GM19467 (cell line): ENCODE results near the gene CDC14B.
"Not testable (repeated sequence)": the region's sequence is repeated elsewhere in the genome, so short reads cannot be mapped to it uniquely, and the experiment has no call there.

ENCODE experiments used
- ATAC-seq: cut with Tn5 transposase; IDR thresholded peaks from one replicate; pipeline ENCODE4 v1.9.1; 2021; ENCODE audit warnings: mild to moderate bottlenecking, moderate library complexity; ENCODE audit not compliant: unreplicated experiment

The CDC14B gene

GRCh38 chr9:96551403-96551802 is 68.2 kb downstream of the CDC14B start:
- ATAC-seq: no peak

GRCh38 chr9:96550659-96551058 is 69.0 kb downstream of the CDC14B start:
- ATAC-seq: no peak

- not testable (repeated sequence) for ATAC-seq
Observed at GRCh38 chr9:96543131-96543530, 76.5 kb downstream of the CDC14B start.

- ATAC-seq: no peak
Observed at GRCh38 chr9:96540106-96540505, 79.5 kb downstream of the CDC14B start.

- no peak for ATAC-seq
Observed at GRCh38 chr9:96532173-96532572, 87.5 kb downstream of the CDC14B start.

- no peak for ATAC-seq
Observed at GRCh38 chr9:96524764-96525163, 94.9 kb downstream of the CDC14B start.

- ATAC-seq: no peak
Observed at GRCh38 chr9:96524045-96524444, 95.6 kb downstream of the CDC14B start.

- no peak for ATAC-seq
Observed at GRCh38 chr9:96523374-96523773, 96.3 kb downstream of the CDC14B start.

- ATAC-seq: no peak
Observed at GRCh38 chr9:96522366-96522765, 97.3 kb downstream of the CDC14B start.

- ATAC-seq: no peak
Observed at GRCh38 chr9:96519787-96520186, 99.9 kb downstream of the CDC14B start.

- no peak for ATAC-seq
Observed at GRCh38 chr9:96519095-96519494, 100.5 kb downstream of the CDC14B start.

GRCh38 chr9:96515621-96516470 is 103.8 kb downstream of the CDC14B start:
- ATAC-seq: no peak

- no peak for ATAC-seq
Observed at GRCh38 chr9:96514800-96515158, 104.9 kb downstream of the CDC14B start.

- no peak for ATAC-seq
Observed at GRCh38 chr9:96514108-96514799, 105.4 kb downstream of the CDC14B start.

- no peak for ATAC-seq
Observed at GRCh38 chr9:96513622-96514021, 106.0 kb downstream of the CDC14B start.

GRCh38 chr9:96512240-96512639 is 107.4 kb downstream of the CDC14B start:
- ATAC-seq: no peak

GRCh38 chr9:96510258-96510657 is 109.4 kb downstream of the CDC14B start:
- no peak for ATAC-seq

- ATAC-seq: no peak
Observed at GRCh38 chr9:96509848-96510247, 109.8 kb downstream of the CDC14B start.

GRCh38 chr9:96509026-96509425 is 110.6 kb downstream of the CDC14B start:
- ATAC-seq: no peak

GRCh38 chr9:96508227-96508940 is 111.3 kb downstream of the CDC14B start:
- no peak for ATAC-seq

- no peak for ATAC-seq
Observed at GRCh38 chr9:96505316-96505991, 114.2 kb downstream of the CDC14B start.
